ENCODE measurements around the gene CROCC2. TPM values are rescaled to one million over a fixed set of nuclear protein-coding genes. Genes with fewer than 3 reads are reported as not detected.

The CROCC2 gene
- total RNA-seq, 1 donor: not detected

GRCh38 chr2:240983996-240984498 is 77.9 kb downstream of the CROCC2 start:
- H3K4me3 ChIP-seq (ENCODE audit: low read depth, low read length): no peak overlapping the region
- no peak for TF ChIP-seq CTCF (IDR thresholded peaks at IDR 0.05; ENCODE audit: insufficient read depth, low read depth, low read length)
- DNase-seq (ENCODE audit: low read depth): no peak

- no peak for DNase-seq (ENCODE audit: low read depth)
- H3K4me3 ChIP-seq (ENCODE audit: low read depth, low read length): no peak overlapping the region
- TF ChIP-seq CTCF (IDR thresholded peaks at IDR 0.05; ENCODE audit: insufficient read depth, low read depth, low read length): no peak
These were observed 80.0 kb downstream of the CROCC2 start for GRCh38 chr2:240985881-240986786.

- H3K4me3 ChIP-seq (ENCODE audit: low read depth, low read length): no peak overlapping the region
- no peak for TF ChIP-seq CTCF (IDR thresholded peaks at IDR 0.05; ENCODE audit: insufficient read depth, low read depth, low read length)
- DNase-seq (ENCODE audit: low read depth): peak; percentile 78
These were observed 80.8 kb downstream of the CROCC2 start for GRCh38 chr2:240986787-240987411.

GRCh38 chr2:240987588-240987987 is 81.5 kb downstream of the CROCC2 start:
- DNase-seq (ENCODE audit: low read depth): no peak
- no peak for TF ChIP-seq CTCF (IDR thresholded peaks at IDR 0.05; ENCODE audit: insufficient read depth, low read depth, low read length)
- no peak overlapping the region for H3K4me3 ChIP-seq (ENCODE audit: low read depth, low read length)

- DNase-seq (ENCODE audit: low read depth): no peak
- H3K4me3 ChIP-seq (ENCODE audit: low read depth, low read length): no peak overlapping the region
- no peak for TF ChIP-seq CTCF (IDR thresholded peaks at IDR 0.05; ENCODE audit: insufficient read depth, low read depth, low read length)
These were observed 82.0 kb downstream of the CROCC2 start for GRCh38 chr2:240988146-240988545.

GRCh38 chr2:240988571-240989271 is 82.6 kb downstream of the CROCC2 start:
- no peak overlapping the region for H3K4me3 ChIP-seq (ENCODE audit: low read depth, low read length)
- no peak for TF ChIP-seq CTCF (IDR thresholded peaks at IDR 0.05; ENCODE audit: insufficient read depth, low read depth, low read length)
- no peak for DNase-seq (ENCODE audit: low read depth)
